Neutrophil (primary cell): ENCODE data around the gene CROCC2.

ENCODE experiments used
- H3K27ac ChIP-seq: fragments of 200-600 bp; sonication (generic); 2 replicates; pipeline ENCODE4 v1.5.1; 2016; ENCODE audit warnings: mild to moderate bottlenecking, moderate library complexity
- H3K27me3 ChIP-seq: fragments of 200-600 bp; sonication (generic); 2 replicates; pipeline ENCODE4 v1.6.0; 2016; ENCODE audit warnings: mild to moderate bottlenecking
- H3K36me3 ChIP-seq: fragments of 200-600 bp; sonication (generic); 2 replicates; pipeline ENCODE4 v1.5.1; 2017
- H3K4me1 ChIP-seq, 2 experiments: fragments of 200-600 bp in 1 of 2; sonication (generic) in 1 of 2; 1 replicate in 1 of 2; 2 replicates in 1 of 2; pipeline versions ENCODE4 v1.5.1 to v1.6.1; 2013 to 2016; ENCODE audit warnings: low read depth in 1 of 2, low read length in 1 of 2, mild to moderate bottlenecking in 1 of 2, moderate library complexity in 1 of 2; ENCODE audit not compliant: control insufficient read depth in 1 of 2, insufficient read depth in 1 of 2
- H3K4me3 ChIP-seq, 2 experiments: fragments of 200-600 bp in 1 of 2; sonication (generic) in 1 of 2; 1 replicate in 1 of 2; 2 replicates in 1 of 2; pipeline ENCODE4 v1.5.1; 2013 to 2016; ENCODE audit warnings: low read depth in 1 of 2, low read length in 1 of 2, mild to moderate bottlenecking in 1 of 2, moderate library complexity in 1 of 2
- H3K9me3 ChIP-seq: fragments of 200-600 bp; sonication (generic); 2 replicates; pipeline ENCODE4 v1.5.1; 2016
- TF ChIP-seq, protein P1 (sequence below): fragments of 200-600 bp; sonication (generic); IDR thresholded peaks from 2 replicates; pipeline ENCODE4 v1.5.1; 2016; ENCODE audit warnings: antibody characterized with exemption

The CROCC2 gene

DNA sequence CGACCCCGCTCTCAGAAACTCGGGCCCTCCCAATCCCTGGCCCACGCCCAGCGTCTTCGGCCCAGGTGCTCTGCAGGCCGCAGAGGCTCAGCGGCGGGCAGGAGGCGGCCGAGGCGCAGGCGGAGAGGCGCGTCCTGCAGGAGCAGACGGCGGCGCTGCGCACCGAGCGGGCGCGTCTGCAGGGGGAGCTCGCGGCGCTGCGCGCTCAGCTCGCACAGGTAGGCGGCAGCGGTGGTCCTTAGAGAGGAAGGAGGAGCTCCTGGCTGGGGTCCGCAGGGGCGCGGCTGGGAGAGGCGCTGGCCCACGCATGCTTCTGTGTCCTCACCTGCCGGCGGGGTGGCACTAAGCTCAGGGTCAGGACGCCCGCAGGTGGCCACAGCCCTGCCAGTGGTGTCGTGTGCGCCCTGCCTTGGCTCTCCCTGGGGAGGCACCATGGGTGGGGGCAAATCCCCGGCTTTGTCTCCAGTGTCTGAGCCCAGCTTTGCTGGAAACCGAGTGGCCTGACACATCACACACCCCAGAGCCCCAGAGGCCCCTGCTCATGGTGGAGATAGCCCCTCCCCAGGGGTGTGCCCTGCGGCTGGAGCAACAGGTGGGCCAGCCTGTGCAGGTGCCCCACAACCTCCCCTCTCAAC lies 77.3 kb downstream of the CROCC2 start:
- TF ChIP-seq, protein P1, sequence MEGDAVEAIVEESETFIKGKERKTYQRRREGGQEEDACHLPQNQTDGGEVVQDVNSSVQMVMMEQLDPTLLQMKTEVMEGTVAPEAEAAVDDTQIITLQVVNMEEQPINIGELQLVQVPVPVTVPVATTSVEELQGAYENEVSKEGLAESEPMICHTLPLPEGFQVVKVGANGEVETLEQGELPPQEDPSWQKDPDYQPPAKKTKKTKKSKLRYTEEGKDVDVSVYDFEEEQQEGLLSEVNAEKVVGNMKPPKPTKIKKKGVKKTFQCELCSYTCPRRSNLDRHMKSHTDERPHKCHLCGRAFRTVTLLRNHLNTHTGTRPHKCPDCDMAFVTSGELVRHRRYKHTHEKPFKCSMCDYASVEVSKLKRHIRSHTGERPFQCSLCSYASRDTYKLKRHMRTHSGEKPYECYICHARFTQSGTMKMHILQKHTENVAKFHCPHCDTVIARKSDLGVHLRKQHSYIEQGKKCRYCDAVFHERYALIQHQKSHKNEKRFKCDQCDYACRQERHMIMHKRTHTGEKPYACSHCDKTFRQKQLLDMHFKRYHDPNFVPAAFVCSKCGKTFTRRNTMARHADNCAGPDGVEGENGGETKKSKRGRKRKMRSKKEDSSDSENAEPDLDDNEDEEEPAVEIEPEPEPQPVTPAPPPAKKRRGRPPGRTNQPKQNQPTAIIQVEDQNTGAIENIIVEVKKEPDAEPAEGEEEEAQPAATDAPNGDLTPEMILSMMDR: no peak
- Histone ChIP-seq H3K36me3 (no peaks in the 10 kb centered on the region), H3K9me3 (no peaks in the 10 kb centered on the region), H3K4me1 (no peaks in the 10 kb centered on the region), H3K27ac (no peak overlapping the region), H3K27me3 (peaks cover 30% of the 10 kb centered on the region), H3K4me3 (no peak overlapping the region)

DNA sequence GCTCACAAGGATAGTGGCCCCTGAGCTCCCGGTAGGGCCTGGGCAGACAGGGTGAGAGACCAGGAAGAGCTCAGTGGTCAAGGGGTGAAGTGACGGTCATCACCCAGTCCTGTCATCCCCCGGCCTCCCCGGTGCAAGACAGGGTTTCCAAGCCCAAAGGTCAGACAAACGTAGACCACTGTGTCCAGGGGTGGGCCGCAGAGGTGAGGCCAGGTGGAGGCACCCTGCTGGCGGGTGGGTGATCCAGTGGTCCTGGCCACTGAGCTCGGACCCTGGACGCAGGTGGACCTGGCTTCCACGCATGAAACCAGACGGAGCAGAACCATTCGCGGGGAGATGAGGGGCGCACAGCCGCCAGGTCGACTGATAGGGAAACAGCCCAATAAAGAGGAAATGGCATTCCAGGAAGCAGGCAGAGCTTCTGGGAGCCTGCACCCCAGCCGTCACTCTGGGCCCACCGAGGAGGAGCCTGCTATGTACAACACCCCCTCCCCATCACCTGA lies 77.9 kb downstream of the CROCC2 start:
- H3K9me3 ChIP-seq: no peaks in the 10 kb centered on the region

DNA sequence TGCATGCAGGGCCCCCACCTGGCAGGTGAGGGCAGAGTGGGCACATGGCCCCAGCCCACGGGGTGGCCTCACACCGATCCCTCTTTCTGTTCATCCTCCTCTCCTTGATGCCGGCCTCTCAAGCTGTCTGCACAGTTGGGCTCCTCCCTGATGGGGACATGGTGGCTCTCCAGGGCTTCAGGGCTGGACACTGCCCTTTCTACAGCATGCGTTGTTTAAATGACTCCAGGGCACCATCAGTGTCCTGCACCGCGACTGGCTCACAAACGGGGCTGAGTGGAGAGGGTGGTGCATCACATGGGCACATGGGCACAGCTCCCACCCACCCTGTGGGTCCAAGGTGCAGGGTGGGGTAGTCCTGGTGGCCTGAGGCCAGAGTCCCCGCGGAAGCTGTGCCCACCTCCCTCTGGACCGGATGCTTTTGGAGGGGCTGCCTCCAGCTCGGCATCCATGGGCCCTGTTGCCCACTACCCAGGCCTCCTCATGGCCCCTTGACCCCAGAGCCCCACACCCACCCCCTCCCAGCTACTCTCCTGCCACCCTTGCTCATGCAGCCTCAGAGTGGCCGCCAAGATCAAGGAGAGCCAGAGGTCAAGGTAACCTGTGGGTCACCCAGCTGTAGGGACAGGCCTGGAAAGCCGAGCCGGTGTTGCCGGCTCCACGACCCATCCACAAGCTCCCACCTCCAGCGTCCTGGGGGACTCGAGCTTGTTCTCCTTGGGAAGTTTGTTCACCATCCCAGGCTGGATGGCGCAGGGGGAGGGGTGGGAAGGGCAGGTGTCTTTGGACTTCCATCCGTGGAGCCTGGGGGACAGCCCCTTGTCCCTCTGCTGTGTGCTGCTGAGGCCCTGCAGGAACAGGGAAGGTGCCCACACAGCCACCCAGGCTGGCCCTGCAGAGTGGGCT lies 80.0 kb downstream of the CROCC2 start:
- TF ChIP-seq, protein P1: no peak
- no peak overlapping the region for H3K27ac ChIP-seq
- H3K9me3 ChIP-seq: no peaks in the 10 kb centered on the region
- H3K4me1 ChIP-seq: no peaks in the 10 kb centered on the region
- H3K27me3 ChIP-seq: peaks cover 29% of the 10 kb centered on the region
- H3K4me3 ChIP-seq: no peak overlapping the region
- H3K36me3 ChIP-seq: no peaks in the 10 kb centered on the region

More for the DNA sequence above, 77.9 kb downstream of the CROCC2 start:
- TF ChIP-seq, protein P1: no peak
- H3K36me3 ChIP-seq: no peaks in the 10 kb centered on the region
- H3K4me1 ChIP-seq: no peaks in the 10 kb centered on the region
- no peak overlapping the region for H3K27ac ChIP-seq
- H3K4me3 ChIP-seq: no peak overlapping the region
- H3K27me3 ChIP-seq: peaks cover 30% of the 10 kb centered on the region

DNA sequence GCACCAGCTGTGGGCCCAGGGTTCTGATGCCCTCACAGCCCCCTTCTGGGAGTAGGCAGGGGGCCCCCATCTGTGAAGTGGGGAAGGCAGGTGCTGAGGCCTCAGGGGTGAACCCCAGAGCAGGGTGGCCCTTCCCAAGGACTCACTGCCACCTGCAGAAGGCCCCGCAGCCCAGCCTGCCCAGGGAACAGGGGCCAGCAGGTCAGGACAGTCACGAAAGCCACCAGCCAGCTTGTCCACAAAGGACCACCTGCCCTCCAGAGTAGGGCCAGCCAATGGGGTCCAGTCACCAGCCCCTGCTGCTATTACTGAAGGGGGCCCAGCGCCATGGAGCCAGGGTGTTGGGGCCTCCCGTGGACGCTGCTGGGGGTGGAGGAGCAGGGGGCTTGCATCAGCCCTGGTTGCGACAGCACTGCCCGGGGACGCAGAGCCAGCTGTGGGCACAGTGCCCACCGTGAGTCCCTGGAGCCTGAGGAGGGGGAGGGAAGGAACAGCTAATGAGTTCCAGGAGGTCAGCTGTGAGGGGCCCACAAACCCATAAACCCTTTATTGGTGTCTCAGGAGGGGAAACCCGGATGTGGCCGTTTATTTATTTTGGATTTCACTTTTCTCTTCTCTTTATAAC lies 80.8 kb downstream of the CROCC2 start:
- Histone ChIP-seq H3K9me3 (no peaks in the 10 kb centered on the region), H3K27ac (no peak overlapping the region), H3K36me3 (no peaks in the 10 kb centered on the region), H3K27me3 (peaks cover 27% of the 10 kb centered on the region), H3K4me3 (no peak overlapping the region), H3K4me1 (no peaks in the 10 kb centered on the region)
- TF ChIP-seq, protein P1: no peak

DNA sequence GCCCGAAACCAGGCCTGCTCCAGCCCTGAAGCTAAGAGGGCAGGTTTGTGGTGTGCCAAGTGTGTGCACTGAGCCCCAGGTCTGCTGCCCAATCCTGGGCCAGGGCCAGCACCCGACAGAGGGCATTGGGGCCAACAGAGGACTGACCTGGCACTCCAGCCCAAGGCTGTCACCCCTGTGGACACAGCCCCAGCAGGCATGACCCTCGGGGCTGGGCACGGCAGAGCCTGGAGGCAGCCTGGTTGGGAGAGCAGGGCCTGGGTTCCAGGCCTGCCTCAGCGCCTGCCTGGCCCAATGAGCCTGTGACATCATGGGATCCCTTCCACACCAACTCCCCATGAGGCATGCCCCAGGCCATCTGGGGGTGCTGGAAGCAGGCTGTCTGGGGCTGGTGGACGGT lies 81.5 kb downstream of the CROCC2 start:
- Histone ChIP-seq H3K4me3 (no peak overlapping the region), H3K4me1 (no peaks in the 10 kb centered on the region)

More for the DNA sequence above, 81.5 kb downstream of the CROCC2 start:
- Histone ChIP-seq H3K27me3 (peaks cover 28% of the 10 kb centered on the region), H3K36me3 (no peaks in the 10 kb centered on the region), H3K9me3 (no peaks in the 10 kb centered on the region), H3K27ac (no peak overlapping the region)
- TF ChIP-seq, protein P1: no peak
